ENCODE measurements around the gene DCTPP1.
A peak's percentile ranks its signal among the peaks of the same experiment; 100 is the strongest.

Gene DCTPP1

DNA sequence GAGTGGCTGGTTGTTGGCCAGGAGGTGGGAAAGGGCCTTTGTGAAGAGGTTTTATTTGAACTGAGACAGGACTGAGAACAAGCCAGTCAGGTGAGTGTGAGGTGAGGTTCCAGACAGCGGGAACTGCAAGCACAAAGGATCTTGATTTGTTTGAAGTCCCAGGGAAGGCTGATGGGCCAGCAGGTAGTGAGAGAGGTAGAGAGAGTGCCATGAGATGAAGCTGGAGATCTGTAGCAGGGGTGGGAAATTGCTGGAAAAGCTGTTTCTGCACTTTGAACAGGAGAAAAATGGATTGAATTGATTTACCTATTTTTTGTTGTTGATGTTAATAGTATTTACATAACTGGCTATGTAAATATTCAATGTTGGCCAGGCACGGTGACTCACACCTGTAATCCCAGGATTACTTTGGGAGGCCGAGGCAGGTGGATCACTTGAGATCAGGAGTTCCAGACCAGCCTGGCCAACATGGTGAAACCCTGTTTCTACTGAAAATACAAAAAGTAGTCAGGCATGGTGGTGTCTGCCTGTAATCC, 7.7 kb upstream of the DCTPP1 start:
- peak; percentile 98 for DNase-seq (ENCODE audit: low read depth)
- H3K4me3 ChIP-seq (ENCODE audit: low read depth, low read length), result no peak overlapping the region
- TF ChIP-seq, protein P1, sequence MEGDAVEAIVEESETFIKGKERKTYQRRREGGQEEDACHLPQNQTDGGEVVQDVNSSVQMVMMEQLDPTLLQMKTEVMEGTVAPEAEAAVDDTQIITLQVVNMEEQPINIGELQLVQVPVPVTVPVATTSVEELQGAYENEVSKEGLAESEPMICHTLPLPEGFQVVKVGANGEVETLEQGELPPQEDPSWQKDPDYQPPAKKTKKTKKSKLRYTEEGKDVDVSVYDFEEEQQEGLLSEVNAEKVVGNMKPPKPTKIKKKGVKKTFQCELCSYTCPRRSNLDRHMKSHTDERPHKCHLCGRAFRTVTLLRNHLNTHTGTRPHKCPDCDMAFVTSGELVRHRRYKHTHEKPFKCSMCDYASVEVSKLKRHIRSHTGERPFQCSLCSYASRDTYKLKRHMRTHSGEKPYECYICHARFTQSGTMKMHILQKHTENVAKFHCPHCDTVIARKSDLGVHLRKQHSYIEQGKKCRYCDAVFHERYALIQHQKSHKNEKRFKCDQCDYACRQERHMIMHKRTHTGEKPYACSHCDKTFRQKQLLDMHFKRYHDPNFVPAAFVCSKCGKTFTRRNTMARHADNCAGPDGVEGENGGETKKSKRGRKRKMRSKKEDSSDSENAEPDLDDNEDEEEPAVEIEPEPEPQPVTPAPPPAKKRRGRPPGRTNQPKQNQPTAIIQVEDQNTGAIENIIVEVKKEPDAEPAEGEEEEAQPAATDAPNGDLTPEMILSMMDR (IDR thresholded peaks at IDR 0.05; ENCODE audit: control insufficient read depth, extremely low read depth, insufficient read depth), result no peak

DNA sequence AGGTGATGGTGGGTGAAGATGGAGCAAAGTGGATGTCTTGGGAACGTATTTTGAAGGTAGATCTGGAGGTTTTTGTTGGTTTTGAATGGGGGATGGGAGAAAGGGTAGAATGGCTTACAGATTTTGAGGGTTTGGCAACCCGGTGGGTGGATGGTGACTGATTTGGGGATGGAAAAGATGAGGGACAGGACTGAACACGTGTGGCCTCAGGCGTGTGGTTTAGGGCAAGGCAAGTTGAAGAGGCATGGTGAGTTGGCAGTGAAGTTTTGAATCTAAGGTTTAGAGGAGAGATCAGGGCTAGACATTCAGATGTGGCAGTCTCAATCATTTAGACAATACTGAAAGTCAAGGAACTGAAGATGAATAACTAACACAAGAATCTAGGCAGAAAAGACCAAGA, 5.0 kb upstream of the DCTPP1 start:
- DNase-seq (ENCODE audit: low read depth), result no peak
- no peak overlapping the region for H3K4me3 ChIP-seq (ENCODE audit: low read depth, low read length)
- TF ChIP-seq, protein P1 (IDR thresholded peaks at IDR 0.05; ENCODE audit: control insufficient read depth, extremely low read depth, insufficient read depth), result no peak

DNA sequence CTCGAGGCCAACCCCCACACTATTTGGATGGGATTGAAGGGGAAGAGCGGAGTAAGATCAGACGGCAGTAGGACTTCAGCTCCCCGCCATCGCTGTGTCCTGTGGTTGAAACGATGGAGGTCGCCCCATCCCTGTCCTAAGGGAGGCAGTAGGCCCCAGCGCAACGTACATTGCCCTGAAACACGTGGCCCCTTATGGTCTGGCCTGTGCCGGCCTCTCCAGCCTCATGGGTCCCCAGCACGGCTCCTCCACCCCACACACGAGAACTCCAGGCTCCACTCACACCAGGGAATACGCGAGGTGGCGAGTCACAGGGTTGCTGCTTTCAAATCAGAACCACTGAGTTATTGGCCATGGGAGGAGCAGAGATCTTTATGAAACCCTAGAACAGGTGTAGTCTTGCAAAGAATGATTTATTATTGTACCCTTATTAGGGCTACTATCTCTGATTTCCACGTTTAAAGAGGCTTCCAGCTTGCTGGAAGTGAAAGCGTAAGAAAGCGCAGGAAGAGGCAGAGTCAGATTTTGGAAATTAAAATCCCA, 669 bp upstream of the DCTPP1 start:
- no peak for DNase-seq (ENCODE audit: low read depth)
- TF ChIP-seq, protein P1 (IDR thresholded peaks at IDR 0.05; ENCODE audit: control insufficient read depth, extremely low read depth, insufficient read depth), result no peak
- H3K4me3 ChIP-seq (ENCODE audit: low read depth, low read length), result no peak overlapping the region

DNA sequence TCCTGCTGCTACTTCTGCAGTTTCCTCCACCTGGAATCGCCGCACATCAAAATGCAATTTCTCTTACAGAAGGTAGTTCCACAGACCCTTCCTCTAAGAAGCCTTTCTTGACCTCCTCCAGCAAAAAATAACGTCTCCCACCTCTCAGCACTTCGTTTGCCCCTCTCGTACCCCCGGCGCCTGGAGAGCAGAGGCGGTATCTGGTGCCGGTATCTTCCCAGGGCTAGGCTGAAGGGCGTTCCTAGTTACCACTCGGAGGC, 482 bp downstream of the DCTPP1 start:
- DNase-seq (ENCODE audit: low read depth), result no peak
- TF ChIP-seq, protein P1 (IDR thresholded peaks at IDR 0.05; ENCODE audit: control insufficient read depth, extremely low read depth, insufficient read depth), result no peak
- H3K4me3 ChIP-seq (ENCODE audit: low read depth, low read length), result peak overlapping the region; percentile 94

DNA sequence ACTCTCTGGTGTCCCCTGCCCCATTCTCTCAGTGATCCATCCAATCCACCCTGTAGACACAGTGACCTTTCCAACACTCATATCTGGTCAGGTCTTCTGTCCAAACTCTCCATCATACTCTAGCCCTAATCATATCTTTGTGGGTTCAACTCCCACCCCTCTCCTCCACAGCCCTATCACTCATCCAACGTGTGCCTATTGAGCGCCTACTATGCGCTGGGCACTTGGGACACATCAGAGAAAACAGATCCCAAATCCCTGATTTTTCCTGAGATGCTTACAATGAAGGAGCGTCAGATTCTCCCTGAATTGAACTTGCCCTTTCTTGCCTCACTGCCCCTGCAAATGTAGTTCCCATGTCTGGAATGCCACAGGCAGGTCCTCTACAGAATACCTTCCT, 1.8 kb downstream of the DCTPP1 start:
- TF ChIP-seq, protein P1 (IDR thresholded peaks at IDR 0.05; ENCODE audit: control insufficient read depth, extremely low read depth, insufficient read depth), result no peak
- H3K4me3 ChIP-seq (ENCODE audit: low read depth, low read length), result peak overlapping the region; percentile 94; the same call in 1 of the 2 replicates
- DNase-seq (ENCODE audit: low read depth), result no peak

DNA sequence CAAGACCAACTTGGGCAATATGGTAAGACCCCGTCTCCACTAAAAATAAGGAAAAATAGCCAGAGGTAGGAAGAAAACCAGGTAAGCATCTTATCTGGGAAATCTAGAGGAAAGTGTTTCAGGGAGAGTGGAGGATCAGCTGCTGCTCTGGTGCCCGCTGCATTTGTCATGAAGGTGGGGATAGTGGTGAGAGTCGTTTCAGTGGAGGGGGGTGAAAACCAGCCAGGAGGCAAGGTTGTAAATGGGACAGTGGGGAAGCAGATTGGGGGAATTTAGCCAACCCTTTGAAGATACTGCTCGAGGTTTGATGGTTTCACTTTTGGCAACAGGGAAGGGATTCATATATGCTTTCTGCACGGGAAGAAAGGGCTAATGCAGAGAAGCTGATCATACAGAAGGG, 8.8 kb downstream of the DCTPP1 start:
- DNase-seq (ENCODE audit: low read depth), result no peak
- no peak overlapping the region for H3K4me3 ChIP-seq (ENCODE audit: low read depth, low read length)
- TF ChIP-seq, protein P1 (IDR thresholded peaks at IDR 0.05; ENCODE audit: control insufficient read depth, extremely low read depth, insufficient read depth), result no peak

All from LNCaP clone FGC (cell line).